KMS-11 (cell line): Measurements from ENCODE around the gene DPH7.

ENCODE experiments used
- H2AFZ ChIP-seq: fragments of 200-600 bp; sonication (generic); 2 replicates; pipeline ENCODE4 v1.6.1; 2016; ENCODE audit warnings: antibody characterized with exemption, mixed run types, low read depth
- H3K27ac ChIP-seq: fragments of 200-600 bp; sonication (generic); 2 replicates; pipeline ENCODE4 v1.6.1; 2016; ENCODE audit warnings: mild to moderate bottlenecking, mixed run types
- H3K27me3 ChIP-seq: fragments of 200-600 bp; sonication (generic); 2 replicates; pipeline ENCODE4 v1.6.1; 2017; ENCODE audit warnings: mild to moderate bottlenecking, low read depth, mixed run types, moderate library complexity; ENCODE audit not compliant: insufficient read depth
- H3K36me3 ChIP-seq: fragments of 200-600 bp; sonication (generic); 2 replicates; pipeline ENCODE4 v1.6.1; 2017; ENCODE audit warnings: mild to moderate bottlenecking, mixed run types; ENCODE audit not compliant: insufficient read depth
- H3K4me1 ChIP-seq: fragments of 200-600 bp; sonication (generic); 2 replicates; pipeline ENCODE4 v1.6.1; 2016; ENCODE audit warnings: mild to moderate bottlenecking, low read depth, mixed run types; ENCODE audit not compliant: poor library complexity, severe bottlenecking
- H3K4me2 ChIP-seq: fragments of 200-600 bp; sonication (generic); 2 replicates; pipeline ENCODE4 v1.7.0; 2016; ENCODE audit warnings: mild to moderate bottlenecking, mixed run types
- H3K4me3 ChIP-seq: fragments of 200-600 bp; sonication (generic); IDR thresholded peaks from 2 replicates; pipeline ENCODE4 v1.6.1; 2017; ENCODE audit warnings: low read depth, low read length, mixed read lengths; ENCODE audit not compliant: insufficient read depth
- H3K79me2 ChIP-seq: fragments of 200-600 bp; sonication (generic); 2 replicates; pipeline ENCODE4 v1.6.1; 2016; ENCODE audit warnings: low read depth, mixed run types; ENCODE audit not compliant: insufficient read depth
- H3K9ac ChIP-seq: fragments of 200-600 bp; sonication (generic); 2 replicates; pipeline ENCODE4 v1.6.1; 2016; ENCODE audit warnings: mild to moderate bottlenecking, mixed run types
- H4K20me1 ChIP-seq: fragments of 200-600 bp; sonication (generic); 2 replicates; pipeline ENCODE4 v1.6.1; 2016; ENCODE audit warnings: mild to moderate bottlenecking, mixed run types; ENCODE audit not compliant: insufficient read depth
- CTCF ChIP-seq: fragments of 200-600 bp; sonication (generic); conservative IDR thresholded peaks from 2 replicates; pipeline ENCODE4 v1.6.1; 2017; ENCODE audit warnings: low read depth, mild to moderate bottlenecking, antibody characterized with exemption, low read length, moderate library complexity, mixed read lengths

Gene DPH7

GRCh38 chr9:137620581-137620980 is 41.9 kb upstream of the DPH7 start:
- peak overlapping the region; percentile 93; the same call in 1 of the 2 replicates for H3K4me2 ChIP-seq
- no peak overlapping the region for H3K27ac ChIP-seq
- H2AFZ ChIP-seq = no peak overlapping the region
- H3K36me3 ChIP-seq = peaks cover 3% of the 10 kb centered on the region; the same call in 1 of the 2 replicates
- peaks cover 75% of the 10 kb centered on the region for H3K79me2 ChIP-seq
- H3K27me3 ChIP-seq = no peaks in the 10 kb centered on the region
- no peak overlapping the region for H3K9ac ChIP-seq
- no peak overlapping the region for H3K4me3 ChIP-seq
- no peaks in the 10 kb centered on the region for H4K20me1 ChIP-seq
- H3K4me1 ChIP-seq = peaks cover 35% of the 10 kb centered on the region
- TF ChIP-seq CTCF = no peak

- Histone ChIP-seq H3K27ac (peak overlapping the region; percentile 39; the same call in 1 of the 2 replicates), H3K4me3 (no peak overlapping the region), H2AFZ (peak overlapping the region; percentile 4; the same call in 1 of the 2 replicates), H3K4me2 (peak overlapping the region; percentile 93), H3K27me3 (no peaks in the 10 kb centered on the region), H4K20me1 (no peaks in the 10 kb centered on the region), H3K9ac (peak overlapping the region; percentile 57; the same call in 1 of the 2 replicates), H3K4me1 (peaks cover 35% of the 10 kb centered on the region), H3K36me3 (peaks cover 3% of the 10 kb centered on the region; the same call in 1 of the 2 replicates), H3K79me2 (peaks cover 71% of the 10 kb centered on the region)
- no peak for TF ChIP-seq CTCF
These were observed 41.3 kb upstream of the DPH7 start for GRCh38 chr9:137620048-137620405.

GRCh38 chr9:137619240-137620047 is 40.7 kb upstream of the DPH7 start:
- peak overlapping the region; percentile 39; the same call in 1 of the 2 replicates for H3K27ac ChIP-seq
- no peak overlapping the region for H3K4me3 ChIP-seq
- H4K20me1 ChIP-seq = no peaks in the 10 kb centered on the region
- H3K36me3 ChIP-seq = peaks cover 3% of the 10 kb centered on the region; the same call in 1 of the 2 replicates
- H3K4me1 ChIP-seq = peaks cover 35% of the 10 kb centered on the region
- H3K9ac ChIP-seq = peak overlapping the region; percentile 57; the same call in 1 of the 2 replicates
- peak overlapping the region; percentile 4; the same call in 1 of the 2 replicates for H2AFZ ChIP-seq
- peaks cover 65% of the 10 kb centered on the region for H3K79me2 ChIP-seq
- no peaks in the 10 kb centered on the region for H3K27me3 ChIP-seq
- no peak for TF ChIP-seq CTCF
- H3K4me2 ChIP-seq = peak overlapping the region; percentile 93

- H3K27me3 ChIP-seq = no peaks in the 10 kb centered on the region
- TF ChIP-seq CTCF = no peak
- no peak within 1 kb of the TSS for H3K4me3 ChIP-seq
- H3K36me3 ChIP-seq = peaks cover 3% of the 10 kb centered on the region; the same call in 1 of the 2 replicates
- peak within 1 kb of the TSS; percentile 93 for H3K4me2 ChIP-seq
- peaks cover 54% of the 10 kb centered on the region for H3K79me2 ChIP-seq
- H4K20me1 ChIP-seq = no peaks in the 10 kb centered on the region
- H3K4me1 ChIP-seq = peaks cover 35% of the 10 kb centered on the region
- H3K27ac ChIP-seq = peak within 1 kb of the TSS; percentile 58
- H2AFZ ChIP-seq = peak within 1 kb of the TSS; percentile 62
- peak within 1 kb of the TSS; percentile 73 for H3K9ac ChIP-seq
These were observed 39.7 kb upstream of the DPH7 start, which contains the start of gene EHMT1 for GRCh38 chr9:137618105-137619067. Gene EHMT1 (plus strand): TSS chr9:137619005. CDS start chr9:137619029, 24 bp downstream.
